PC-3 (cell line): ENCODE data around the gene SSH3.

Experiments
- EZH2 ChIP-seq: fragments of 300-600 bp; sonication (generic); IDR thresholded peaks from one replicate; pipeline ENCODE4 v1.6.1; 2017; ENCODE audit warnings: antibody characterized with exemption, mild to moderate bottlenecking, low read length; ENCODE audit not compliant: unreplicated experiment
- TF ChIP-seq, protein P1 (sequence below): fragments of 300-600 bp; sonication (generic); conservative IDR thresholded peaks from 2 replicates; pipeline ENCODE4 v1.5.1; 2017; ENCODE audit warnings: antibody characterized with exemption, low read depth, mild to moderate bottlenecking, low read length

GRCh38 chr11:67255864-67256263 lies 47.5 kb upstream of the SSH3 start:
- TF ChIP-seq, protein P1, sequence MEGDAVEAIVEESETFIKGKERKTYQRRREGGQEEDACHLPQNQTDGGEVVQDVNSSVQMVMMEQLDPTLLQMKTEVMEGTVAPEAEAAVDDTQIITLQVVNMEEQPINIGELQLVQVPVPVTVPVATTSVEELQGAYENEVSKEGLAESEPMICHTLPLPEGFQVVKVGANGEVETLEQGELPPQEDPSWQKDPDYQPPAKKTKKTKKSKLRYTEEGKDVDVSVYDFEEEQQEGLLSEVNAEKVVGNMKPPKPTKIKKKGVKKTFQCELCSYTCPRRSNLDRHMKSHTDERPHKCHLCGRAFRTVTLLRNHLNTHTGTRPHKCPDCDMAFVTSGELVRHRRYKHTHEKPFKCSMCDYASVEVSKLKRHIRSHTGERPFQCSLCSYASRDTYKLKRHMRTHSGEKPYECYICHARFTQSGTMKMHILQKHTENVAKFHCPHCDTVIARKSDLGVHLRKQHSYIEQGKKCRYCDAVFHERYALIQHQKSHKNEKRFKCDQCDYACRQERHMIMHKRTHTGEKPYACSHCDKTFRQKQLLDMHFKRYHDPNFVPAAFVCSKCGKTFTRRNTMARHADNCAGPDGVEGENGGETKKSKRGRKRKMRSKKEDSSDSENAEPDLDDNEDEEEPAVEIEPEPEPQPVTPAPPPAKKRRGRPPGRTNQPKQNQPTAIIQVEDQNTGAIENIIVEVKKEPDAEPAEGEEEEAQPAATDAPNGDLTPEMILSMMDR, result no peak
- TF ChIP-seq EZH2, result no peak
